ENCODE measurements around the gene PXYLP1. TPM values are rescaled to one million over a fixed set of nuclear protein-coding genes. Genes with fewer than 3 reads are reported as not detected.
A peak's percentile ranks its signal among the peaks of the same experiment; 100 is the strongest.

PXYLP1 gene
- polyA plus RNA-seq, 3 donors, result 4.1 to 10.9 (median 5.8) TPM

GRCh38 chr3:141267629-141268028 lies 36.0 kb downstream of the PXYLP1 start:
- Mint-ChIP-seq H3K4me3 (peak overlapping the region; percentile 84 to 93), H3K36me3 (peaks cover 33 to 50% of the 10 kb centered on the region in 2 donors), H3K4me1 (peaks cover 9% of the 10 kb centered on the region), H3K9me3 (no peaks in the 10 kb centered on the region), H3K27me3 (ENCODE audit: low read depth in 3 of 3) (no peaks in the 10 kb centered on the region), H3K27ac (peak overlapping the region in 1 of 7 donors; percentile 80)
- TF ChIP-seq CTCF (IDR thresholded peaks at IDR 0.05), result no peak
- H3K27ac ChIP-seq (ENCODE audit: low read depth in 1 of 2, low read length in 2 of 2), result no peak overlapping the region
- H3K9me3 ChIP-seq (replicated peaks in 1 of 2; ENCODE audit: control insufficient read depth in 1 of 2, insufficient read depth in 1 of 2, low read length in 2 of 2), result no peaks in the 10 kb centered on the region
- no peak overlapping the region for H3K9ac ChIP-seq (ENCODE audit: insufficient read depth, low read length, poor library complexity, severe bottlenecking)
- H3K4me3 ChIP-seq (replicated peaks in 1 of 3; ENCODE audit: low read depth in 2 of 3, low read length in 3 of 3), result peak overlapping the region in 1 of 3 experiments; percentile 48
- H3K36me3 ChIP-seq (replicated peaks in 1 of 2; ENCODE audit: control insufficient read depth in 1 of 2, insufficient read depth in 2 of 2, low read length in 2 of 2), result peaks cover 4 to 69% of the 10 kb centered on the region in 2 donors
- no peak overlapping the region for H2AFZ ChIP-seq (ENCODE audit: insufficient read depth, low read depth, low read length, poor library complexity, severe bottlenecking)
- no peaks in the 10 kb centered on the region for H4K20me1 ChIP-seq (ENCODE audit: insufficient read depth, low read length)
- H3K27me3 ChIP-seq (ENCODE audit: control insufficient read depth in 2 of 2, insufficient read depth in 2 of 2, low read length in 2 of 2), result no peaks in the 10 kb centered on the region
- peak overlapping the region; percentile 59 for H3K4me2 ChIP-seq (replicated peaks; ENCODE audit: extremely low read depth, low read length, poor library complexity, severe bottlenecking)
- intact Hi-C loops (cut with micrococcal nuclease), result no loop called here
- no peak for DNase-seq
- H3K79me2 ChIP-seq (ENCODE audit: insufficient read depth, low read length), result no peaks in the 10 kb centered on the region
- H3K4me1 ChIP-seq (ENCODE audit: control insufficient read depth in 1 of 2, insufficient read depth in 2 of 2, low read length in 2 of 2), result peaks cover 0 to 12% of the 10 kb centered on the region in 2 donors

- Histone ChIP-seq H3K27ac (ENCODE audit: low read depth in 1 of 2, low read length in 2 of 2) (no peak overlapping the region), H3K36me3 (replicated peaks in 1 of 2; ENCODE audit: control insufficient read depth in 1 of 2, insufficient read depth in 2 of 2, low read length in 2 of 2) (peaks cover 3 to 70% of the 10 kb centered on the region in 2 donors), H3K4me2 (replicated peaks; ENCODE audit: extremely low read depth, low read length, poor library complexity, severe bottlenecking) (no peak overlapping the region), H3K27me3 (ENCODE audit: control insufficient read depth in 2 of 2, insufficient read depth in 2 of 2, low read length in 2 of 2) (no peaks in the 10 kb centered on the region), H2AFZ (ENCODE audit: insufficient read depth, low read depth, low read length, poor library complexity, severe bottlenecking) (no peak overlapping the region), H3K9ac (ENCODE audit: insufficient read depth, low read length, poor library complexity, severe bottlenecking) (no peak overlapping the region), H4K20me1 (ENCODE audit: insufficient read depth, low read length) (no peaks in the 10 kb centered on the region), H3K4me1 (ENCODE audit: control insufficient read depth in 1 of 2, insufficient read depth in 2 of 2, low read length in 2 of 2) (peaks cover 0 to 12% of the 10 kb centered on the region in 2 donors), H3K79me2 (ENCODE audit: insufficient read depth, low read length) (no peaks in the 10 kb centered on the region), H3K4me3 (replicated peaks in 1 of 3; ENCODE audit: low read depth in 2 of 3, low read length in 3 of 3) (no peak overlapping the region), H3K9me3 (replicated peaks in 1 of 2; ENCODE audit: control insufficient read depth in 1 of 2, insufficient read depth in 1 of 2, low read length in 2 of 2) (no peaks in the 10 kb centered on the region)
- WGBS (ENCODE audit: insufficient coverage), result 96% methylated on average over 3 of the region's 7 CpGs
- no peak for DNase-seq
- H3K9me3 Mint-ChIP-seq, result no peaks in the 10 kb centered on the region
- no peak overlapping the region for H3K27ac Mint-ChIP-seq
- intact Hi-C loops (cut with micrococcal nuclease), result no loop called here
- H3K27me3 Mint-ChIP-seq (ENCODE audit: low read depth in 3 of 3), result no peaks in the 10 kb centered on the region
- no peak overlapping the region for H3K4me3 Mint-ChIP-seq
- peaks cover 9% of the 10 kb centered on the region for H3K4me1 Mint-ChIP-seq
- H3K36me3 Mint-ChIP-seq, result peaks cover 36 to 50% of the 10 kb centered on the region in 2 donors
- TF ChIP-seq CTCF (IDR thresholded peaks at IDR 0.05), result no peak
These were observed 36.7 kb downstream of the PXYLP1 start for GRCh38 chr3:141268306-141268705.
